ENCODE data around the gene NUP43.
A peak's percentile ranks its signal among the peaks of the same experiment; 100 is the strongest.

Gene NUP43

DNA sequence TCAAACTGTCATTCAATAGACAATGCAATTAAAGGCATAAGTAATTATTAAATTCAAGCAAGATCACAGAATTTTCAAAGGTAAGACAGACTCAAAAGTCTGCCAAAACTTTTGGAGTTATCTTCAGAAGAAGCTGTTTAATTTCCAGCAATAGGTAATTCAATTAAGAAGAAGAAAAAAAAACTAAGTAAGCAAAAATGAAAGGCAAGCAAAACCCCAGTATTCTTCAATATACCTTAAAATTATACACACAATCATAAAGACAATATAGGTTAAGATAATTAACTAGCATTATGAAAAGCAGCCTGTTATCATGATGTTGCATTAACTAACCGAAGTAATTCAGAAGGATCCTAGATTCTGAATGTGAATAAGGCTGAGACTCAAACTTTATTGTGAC lies 31.9 kb downstream of the NUP43 start:
- H3K4me3 ChIP-seq (ENCODE audit: low read length) = no peak overlapping the region
- DNase-seq (ENCODE audit: low read depth) = no peak
- TF ChIP-seq, protein P1, sequence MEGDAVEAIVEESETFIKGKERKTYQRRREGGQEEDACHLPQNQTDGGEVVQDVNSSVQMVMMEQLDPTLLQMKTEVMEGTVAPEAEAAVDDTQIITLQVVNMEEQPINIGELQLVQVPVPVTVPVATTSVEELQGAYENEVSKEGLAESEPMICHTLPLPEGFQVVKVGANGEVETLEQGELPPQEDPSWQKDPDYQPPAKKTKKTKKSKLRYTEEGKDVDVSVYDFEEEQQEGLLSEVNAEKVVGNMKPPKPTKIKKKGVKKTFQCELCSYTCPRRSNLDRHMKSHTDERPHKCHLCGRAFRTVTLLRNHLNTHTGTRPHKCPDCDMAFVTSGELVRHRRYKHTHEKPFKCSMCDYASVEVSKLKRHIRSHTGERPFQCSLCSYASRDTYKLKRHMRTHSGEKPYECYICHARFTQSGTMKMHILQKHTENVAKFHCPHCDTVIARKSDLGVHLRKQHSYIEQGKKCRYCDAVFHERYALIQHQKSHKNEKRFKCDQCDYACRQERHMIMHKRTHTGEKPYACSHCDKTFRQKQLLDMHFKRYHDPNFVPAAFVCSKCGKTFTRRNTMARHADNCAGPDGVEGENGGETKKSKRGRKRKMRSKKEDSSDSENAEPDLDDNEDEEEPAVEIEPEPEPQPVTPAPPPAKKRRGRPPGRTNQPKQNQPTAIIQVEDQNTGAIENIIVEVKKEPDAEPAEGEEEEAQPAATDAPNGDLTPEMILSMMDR (conservative IDR thresholded peaks at IDR 0.05; ENCODE audit: low read length) = no peak

DNA sequence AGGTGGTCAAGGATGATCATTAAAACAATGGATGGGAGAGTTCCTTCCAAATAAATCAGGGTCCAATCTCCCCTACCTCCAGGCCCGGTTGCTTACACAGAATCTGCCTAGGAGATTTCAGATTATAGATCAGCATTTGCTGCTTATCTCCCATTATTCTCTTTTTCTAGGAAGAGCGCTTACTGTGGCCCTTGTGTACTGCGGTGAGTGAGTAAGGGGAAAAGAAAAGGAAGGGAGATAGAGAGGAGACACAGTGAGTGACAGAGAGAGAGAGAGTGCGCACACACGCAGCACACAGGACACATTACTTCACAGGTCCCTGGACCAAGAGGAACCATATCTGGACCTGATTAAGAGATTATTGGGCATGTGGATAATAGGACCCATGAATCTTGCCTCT lies 34.6 kb downstream of the NUP43 start:
- H3K4me3 ChIP-seq (ENCODE audit: low read length) = no peak overlapping the region
- TF ChIP-seq, protein P1 (conservative IDR thresholded peaks at IDR 0.05; ENCODE audit: low read length) = no peak
- no peak for DNase-seq (ENCODE audit: low read depth)

DNA sequence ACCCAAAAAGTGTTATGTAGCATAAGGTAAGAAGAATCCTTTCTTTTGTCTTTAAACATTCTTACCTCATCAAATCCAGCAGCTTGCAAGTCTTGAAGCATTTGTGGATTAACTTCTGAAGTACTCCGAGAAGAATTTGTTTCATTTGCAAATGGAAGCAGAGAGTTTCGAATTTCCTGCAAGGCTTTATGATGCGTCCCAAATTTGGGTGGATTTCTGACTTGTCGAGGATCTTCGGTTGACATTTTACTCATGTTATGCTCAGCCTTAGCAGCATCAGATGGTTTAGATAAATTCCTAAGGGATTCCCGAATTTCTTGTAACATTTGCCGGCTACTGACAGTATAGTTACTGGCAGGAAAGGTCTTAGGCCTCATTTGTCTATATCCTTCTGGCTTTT lies 44.6 kb downstream of the NUP43 start:
- H3K4me3 ChIP-seq (ENCODE audit: low read length) = peak overlapping the region; percentile 12; the same call in 1 of the 2 replicates
- TF ChIP-seq, protein P1 (conservative IDR thresholded peaks at IDR 0.05; ENCODE audit: low read length) = no peak
- peak; percentile 63 for DNase-seq (ENCODE audit: low read depth)

DNA sequence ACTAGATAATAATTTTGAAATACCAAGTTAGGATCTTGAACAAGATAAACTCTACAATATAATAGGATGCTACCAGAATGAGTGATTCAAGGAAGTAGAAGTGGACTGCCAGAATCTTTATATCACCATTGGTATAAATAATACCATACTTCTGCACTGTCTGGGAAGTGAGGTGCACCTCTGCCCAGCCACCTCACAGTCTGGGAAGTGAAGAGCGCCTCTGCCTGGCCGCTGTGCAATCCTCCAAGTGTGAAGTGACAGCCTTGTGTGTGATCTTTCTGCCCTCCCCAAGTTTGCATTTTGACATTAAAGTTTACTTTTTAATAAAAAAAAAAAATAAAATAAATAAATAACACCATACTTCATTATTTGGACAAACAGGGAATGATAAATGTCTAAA lies 47.2 kb downstream of the NUP43 start:
- no peak overlapping the region for H3K4me3 ChIP-seq (ENCODE audit: low read length)

DNA sequence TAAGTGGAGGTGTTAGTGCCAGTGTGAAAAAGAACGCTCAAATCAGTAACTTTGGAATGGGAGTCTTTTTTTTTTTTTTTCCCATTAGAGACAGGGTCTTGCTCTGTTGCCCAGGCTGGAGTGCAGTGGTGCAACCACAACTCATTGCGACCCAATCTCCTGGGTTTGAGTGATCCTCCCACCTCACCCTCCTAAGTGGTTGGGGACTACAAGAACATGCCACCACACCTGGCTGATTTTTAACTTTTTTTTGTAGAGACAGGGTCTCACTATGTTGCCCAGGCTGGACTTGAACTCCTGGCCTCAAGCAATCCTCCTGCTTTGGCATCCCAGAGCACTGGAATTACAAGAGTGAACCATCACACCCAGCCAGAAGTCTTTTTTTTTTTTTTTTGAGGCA lies 48.2 kb downstream of the NUP43 start:
- no peak for DNase-seq (ENCODE audit: low read depth)
- H3K4me3 ChIP-seq (ENCODE audit: low read length) = no peak overlapping the region
- TF ChIP-seq, protein P1 (conservative IDR thresholded peaks at IDR 0.05; ENCODE audit: low read length) = no peak

More for the DNA sequence above, 47.2 kb downstream of the NUP43 start:
- no peak for DNase-seq (ENCODE audit: low read depth)
- TF ChIP-seq, protein P1 (conservative IDR thresholded peaks at IDR 0.05; ENCODE audit: low read length) = no peak

DNA sequence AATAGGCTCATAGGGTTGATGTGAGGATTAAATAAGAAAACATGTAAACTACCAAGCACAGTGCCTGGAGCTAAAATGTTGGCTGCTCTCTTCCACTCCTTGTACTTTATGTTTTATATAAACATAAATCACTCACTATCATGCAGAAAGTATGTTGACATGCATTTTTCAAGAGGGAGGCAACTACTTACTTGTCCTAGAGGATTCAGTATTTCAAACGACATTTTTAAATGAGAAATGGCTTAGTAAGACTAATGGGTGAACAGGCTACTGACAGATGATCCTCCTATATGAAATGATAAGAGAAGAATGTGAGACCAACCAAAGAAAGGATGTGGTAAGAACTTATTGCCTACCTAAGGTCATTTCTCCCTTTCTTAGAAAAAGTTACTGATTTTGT lies 49.4 kb downstream of the NUP43 start:
- no peak overlapping the region for H3K4me3 ChIP-seq (ENCODE audit: low read length)
- DNase-seq (ENCODE audit: low read depth) = peak; percentile 44
- TF ChIP-seq, protein P1 (conservative IDR thresholded peaks at IDR 0.05; ENCODE audit: low read length) = no peak

DNA sequence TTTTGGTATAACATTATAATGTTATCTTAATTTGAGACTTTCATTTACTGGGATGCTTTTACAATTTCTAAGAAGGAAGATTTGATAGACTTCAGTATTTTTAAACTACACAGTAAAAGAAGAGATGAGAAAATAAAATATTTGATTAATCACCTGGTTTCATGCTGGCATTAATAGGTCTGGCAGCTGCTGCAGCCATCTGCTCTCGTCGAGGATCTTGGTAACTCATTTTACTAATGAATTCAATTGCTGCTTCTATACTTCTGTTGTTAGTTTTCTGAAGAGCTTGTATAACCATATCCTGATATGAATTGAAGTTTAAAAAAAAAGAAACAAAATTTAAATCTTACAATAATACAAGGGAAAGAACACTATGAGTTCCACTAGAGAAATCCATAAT lies 51.4 kb downstream of the NUP43 start:
- no peak overlapping the region for H3K4me3 ChIP-seq (ENCODE audit: low read length)
- no peak for DNase-seq (ENCODE audit: low read depth)
- TF ChIP-seq, protein P1 (conservative IDR thresholded peaks at IDR 0.05; ENCODE audit: low read length) = no peak
